Ramos (cell line): Measurements from ENCODE around the gene SH3PXD2A.

Source experiments
- in situ Hi-C: fragments of 300-500 bp; cut with MboI; formaldehyde crosslinking; loops from one replicate; pipeline ENCODE4 v1.14.3; 2022; ENCODE audit warnings: low sequenced_read_pairs; ENCODE audit not compliant: unreplicated experiment

SH3PXD2A gene

GRCh38 chr10:103879831-103880230, 24.5 kb upstream of the SH3PXD2A start:
- in situ Hi-C loops: no loop called here

- in situ Hi-C loops: no loop called here
Measured at GRCh38 chr10:103879409-103879808, 24.0 kb upstream of the SH3PXD2A start.

GRCh38 chr10:103877861-103878260, 22.5 kb upstream of the SH3PXD2A start:
- in situ Hi-C loops: no loop called here

GRCh38 chr10:103876155-103876554, 20.8 kb upstream of the SH3PXD2A start:
- in situ Hi-C loops: no loop called here

GRCh38 chr10:103874730-103875129, 19.4 kb upstream of the SH3PXD2A start:
- in situ Hi-C loops: no loop called here

GRCh38 chr10:103872137-103872931, 17.0 kb upstream of the SH3PXD2A start:
- in situ Hi-C loops: no loop called here

- in situ Hi-C loops: no loop called here
Measured at GRCh38 chr10:103871006-103871405, 15.6 kb upstream of the SH3PXD2A start.

GRCh38 chr10:103870516-103870915, 15.1 kb upstream of the SH3PXD2A start:
- in situ Hi-C loops: no loop called here

- in situ Hi-C loops: loop anchor here (10.0 kb wide), 1 partner anchor 155 kb away; no protein-coding TSS in a partner anchor
Measured at GRCh38 chr10:103869336-103869735, 14.0 kb upstream of the SH3PXD2A start.

- in situ Hi-C loops: loop anchor here (10.0 kb wide), 1 partner anchor 153 kb away; no protein-coding TSS in a partner anchor
Measured at GRCh38 chr10:103868200-103868599, 12.8 kb upstream of the SH3PXD2A start.

- in situ Hi-C loops: loop anchor here (10.0 kb wide), 1 partner anchor 147 kb away; no protein-coding TSS in a partner anchor
Measured at GRCh38 chr10:103861505-103861904, 6.1 kb upstream of the SH3PXD2A start.

- in situ Hi-C loops: loop anchor here (10.0 kb wide), 1 partner anchor 145 kb away; no protein-coding TSS in a partner anchor
Measured at GRCh38 chr10:103859161-103860086, 4.0 kb upstream of the SH3PXD2A start.

GRCh38 chr10:103858360-103858759, 3.0 kb upstream of the SH3PXD2A start:
- in situ Hi-C loops: no loop called here

- in situ Hi-C loops: no loop called here
Measured at GRCh38 chr10:103856797-103857170, 1.4 kb upstream of the SH3PXD2A start.

- in situ Hi-C loops: no loop called here
Measured at GRCh38 chr10:103855852-103856796, 748 bp upstream of the SH3PXD2A start.

- in situ Hi-C loops: no loop called here
Measured at GRCh38 chr10:103854686-103855391, 537 bp downstream of the SH3PXD2A start.

- in situ Hi-C loops: no loop called here
Measured at GRCh38 chr10:103854265-103854685, 1.1 kb downstream of the SH3PXD2A start.

GRCh38 chr10:103853428-103854264, 1.7 kb downstream of the SH3PXD2A start:
- in situ Hi-C loops: no loop called here
